OCI-LY1 (cell line): Measurements from ENCODE around the gene DYNLT2.

ENCODE experiments used
- H2AFZ ChIP-seq: fragments of 200-600 bp; sonication (generic), shearing (Covaris generic); 2 replicates; pipeline ENCODE4 v1.6.0; 2014; ENCODE audit warnings: antibody characterized with exemption, mild to moderate bottlenecking, low read length
- H3F3A ChIP-seq: fragments of 200-600 bp; sonication (generic), shearing (Covaris generic); 2 replicates; pipeline ENCODE4 v1.6.0; 2014; ENCODE audit warnings: mild to moderate bottlenecking, antibody characterized with exemption, low read length, moderate library complexity; ENCODE audit not compliant: insufficient read depth
- H3K27ac ChIP-seq: fragments of 200-600 bp; sonication (generic); 2 replicates; pipeline ENCODE4 v1.5.1; 2014; ENCODE audit warnings: low read length, mixed run types, mild to moderate bottlenecking, low read depth; ENCODE audit not compliant: poor library complexity, severe bottlenecking
- H3K27me3 ChIP-seq: fragments of 200-600 bp; sonication (generic); 2 replicates; pipeline ENCODE4 v1.6.0; 2014; ENCODE audit warnings: antibody characterized with exemption, mild to moderate bottlenecking, low read length, moderate library complexity; ENCODE audit not compliant: insufficient read depth
- H3K36me3 ChIP-seq: fragments of 200-600 bp; sonication (generic); 2 replicates; pipeline ENCODE4 v1.6.1; 2014; ENCODE audit warnings: mild to moderate bottlenecking, antibody characterized with exemption, low read length, moderate library complexity, mixed read lengths; ENCODE audit not compliant: insufficient read depth
- H3K4me1 ChIP-seq: fragments of 200-600 bp; sonication (generic); 2 replicates; pipeline ENCODE4 v1.5.1; 2014; ENCODE audit warnings: mild to moderate bottlenecking, low read length, moderate library complexity; ENCODE audit not compliant: insufficient read depth, severe bottlenecking
- H3K4me2 ChIP-seq: fragments of 200-600 bp; sonication (generic), shearing (Covaris generic); 2 replicates; pipeline ENCODE4 v1.6.1; 2014; ENCODE audit warnings: low read length
- H3K4me3 ChIP-seq: fragments of 200-600 bp; sonication (generic); 2 replicates; pipeline ENCODE4 v1.5.1; 2014; ENCODE audit warnings: low read length, low read depth, mild to moderate bottlenecking, mixed read lengths; ENCODE audit not compliant: poor library complexity, severe bottlenecking
- H3K79me2 ChIP-seq: fragments of 200-600 bp; shearing (Covaris generic); 2 replicates; pipeline ENCODE4 v1.6.1; 2016; ENCODE audit warnings: mixed run types, low read length, mixed read lengths; ENCODE audit not compliant: insufficient read depth
- H3K9ac ChIP-seq: fragments of 200-600 bp; sonication (generic), shearing (Covaris generic); 2 replicates; pipeline ENCODE4 v1.6.1; 2014; ENCODE audit warnings: mild to moderate bottlenecking, low read length, mixed read lengths
- H3K9me2 ChIP-seq: fragments of 200-600 bp; sonication (generic), shearing (Covaris generic); 2 replicates; pipeline ENCODE4 v1.6.1; 2014; ENCODE audit warnings: low read depth, mild to moderate bottlenecking, low read length, mixed read lengths
- H3K9me3 ChIP-seq: fragments of 200-600 bp; shearing (Covaris generic); 2 replicates; pipeline ENCODE4 v1.6.1; 2014; ENCODE audit warnings: low read length, mixed read lengths
- H4K20me1 ChIP-seq: fragments of 200-600 bp; sonication (generic), shearing (Covaris generic); 2 replicates; pipeline ENCODE4 v1.6.0; 2016; ENCODE audit warnings: mild to moderate bottlenecking, low read length; ENCODE audit not compliant: insufficient read depth
- EZH2 ChIP-seq: fragments of 200-600 bp; sonication (generic), shearing (Covaris generic); IDR thresholded peaks from 2 replicates; pipeline ENCODE4 v1.8.0; 2017; ENCODE audit warnings: borderline replicate concordance, mixed run types, mild to moderate bottlenecking, antibody characterized with exemption, low read length, moderate library complexity, mixed read lengths
- TF ChIP-seq, protein P1 (sequence below): fragments of 200-600 bp; sonication (generic), shearing (Covaris generic); IDR thresholded peaks from 2 replicates; pipeline ENCODE4 v1.5.1; 2017; ENCODE audit warnings: mild to moderate bottlenecking, antibody characterized with exemption, low read length, moderate library complexity, mixed read lengths

The DYNLT2 gene

DNA sequence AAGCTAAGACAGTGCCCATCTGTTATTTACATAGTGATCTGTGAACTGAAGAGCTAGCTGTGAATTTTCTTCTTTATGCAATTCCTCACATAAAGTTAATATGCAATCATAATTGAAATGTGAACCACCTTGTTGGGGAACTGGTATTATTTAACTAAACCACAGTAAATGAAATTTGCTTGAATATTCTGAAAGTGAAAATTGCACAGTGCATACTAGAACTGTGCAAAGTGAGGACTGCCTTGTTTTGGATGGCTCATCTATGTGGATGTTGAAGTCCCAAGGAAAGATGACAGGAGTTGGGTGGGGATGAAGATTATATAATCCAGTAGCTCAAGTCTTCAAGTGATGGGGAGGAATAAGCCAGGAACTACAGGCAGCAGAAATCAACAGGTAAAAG is 21.4 kb downstream of the DYNLT2 start:
- H3K79me2 ChIP-seq = no peaks in the 10 kb centered on the region
- H3K4me3 ChIP-seq = no peak overlapping the region
- no peaks in the 10 kb centered on the region for H3K9me3 ChIP-seq
- H3K9me2 ChIP-seq = no peaks in the 10 kb centered on the region
- no peak overlapping the region for H3K4me2 ChIP-seq
- no peaks in the 10 kb centered on the region for H3K27me3 ChIP-seq
- H2AFZ ChIP-seq = no peak overlapping the region
- H3K4me1 ChIP-seq = peaks cover 10% of the 10 kb centered on the region
- H3K9ac ChIP-seq = no peak overlapping the region
- H3K27ac ChIP-seq = no peak overlapping the region
- 0 out of 2 replicates have a peak, but pooled peaks cover 3% of the 10 kb centered on the region for H3F3A ChIP-seq
- TF ChIP-seq EZH2 = no peak
- TF ChIP-seq, protein P1, sequence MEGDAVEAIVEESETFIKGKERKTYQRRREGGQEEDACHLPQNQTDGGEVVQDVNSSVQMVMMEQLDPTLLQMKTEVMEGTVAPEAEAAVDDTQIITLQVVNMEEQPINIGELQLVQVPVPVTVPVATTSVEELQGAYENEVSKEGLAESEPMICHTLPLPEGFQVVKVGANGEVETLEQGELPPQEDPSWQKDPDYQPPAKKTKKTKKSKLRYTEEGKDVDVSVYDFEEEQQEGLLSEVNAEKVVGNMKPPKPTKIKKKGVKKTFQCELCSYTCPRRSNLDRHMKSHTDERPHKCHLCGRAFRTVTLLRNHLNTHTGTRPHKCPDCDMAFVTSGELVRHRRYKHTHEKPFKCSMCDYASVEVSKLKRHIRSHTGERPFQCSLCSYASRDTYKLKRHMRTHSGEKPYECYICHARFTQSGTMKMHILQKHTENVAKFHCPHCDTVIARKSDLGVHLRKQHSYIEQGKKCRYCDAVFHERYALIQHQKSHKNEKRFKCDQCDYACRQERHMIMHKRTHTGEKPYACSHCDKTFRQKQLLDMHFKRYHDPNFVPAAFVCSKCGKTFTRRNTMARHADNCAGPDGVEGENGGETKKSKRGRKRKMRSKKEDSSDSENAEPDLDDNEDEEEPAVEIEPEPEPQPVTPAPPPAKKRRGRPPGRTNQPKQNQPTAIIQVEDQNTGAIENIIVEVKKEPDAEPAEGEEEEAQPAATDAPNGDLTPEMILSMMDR = no peak
- no peaks in the 10 kb centered on the region for H3K36me3 ChIP-seq
- no peaks in the 10 kb centered on the region for H4K20me1 ChIP-seq

DNA sequence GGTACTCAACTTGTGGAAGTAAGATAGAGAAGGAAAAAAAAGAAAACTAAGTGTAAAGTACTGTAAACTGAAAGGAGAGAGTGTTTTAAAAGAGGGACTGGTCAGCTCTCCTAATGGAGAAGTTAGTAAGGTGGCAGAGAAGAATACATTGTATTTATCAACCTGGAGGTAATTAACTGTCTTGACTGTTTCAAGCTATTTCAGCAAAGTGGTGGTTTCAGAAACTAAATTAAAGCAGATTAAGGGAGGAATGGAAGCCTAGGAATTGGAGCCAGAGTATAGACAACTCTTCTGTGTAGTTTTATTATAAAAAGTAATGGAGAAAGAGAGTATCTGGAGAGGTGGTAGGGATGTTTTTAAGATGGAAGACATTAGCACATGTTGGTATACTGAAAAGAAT is 24.4 kb downstream of the DYNLT2 start:
- no peaks in the 10 kb centered on the region for H4K20me1 ChIP-seq
- no peak overlapping the region for H3K9ac ChIP-seq
- no peaks in the 10 kb centered on the region for H3K9me2 ChIP-seq
- no peak overlapping the region for H3K27ac ChIP-seq
- peaks cover 21% of the 10 kb centered on the region for H3K4me1 ChIP-seq
- peaks cover 11% of the 10 kb centered on the region for H3K79me2 ChIP-seq
- no peaks in the 10 kb centered on the region for H3K9me3 ChIP-seq
- H2AFZ ChIP-seq = no peak overlapping the region
- 0 out of 2 replicates have a peak, but pooled peaks cover 3% of the 10 kb centered on the region for H3F3A ChIP-seq
- no peak overlapping the region for H3K4me3 ChIP-seq
- TF ChIP-seq EZH2 = no peak
- TF ChIP-seq, protein P1 = no peak
- H3K27me3 ChIP-seq = no peaks in the 10 kb centered on the region
- H3K36me3 ChIP-seq = no peaks in the 10 kb centered on the region
- H3K4me2 ChIP-seq = no peak overlapping the region

DNA sequence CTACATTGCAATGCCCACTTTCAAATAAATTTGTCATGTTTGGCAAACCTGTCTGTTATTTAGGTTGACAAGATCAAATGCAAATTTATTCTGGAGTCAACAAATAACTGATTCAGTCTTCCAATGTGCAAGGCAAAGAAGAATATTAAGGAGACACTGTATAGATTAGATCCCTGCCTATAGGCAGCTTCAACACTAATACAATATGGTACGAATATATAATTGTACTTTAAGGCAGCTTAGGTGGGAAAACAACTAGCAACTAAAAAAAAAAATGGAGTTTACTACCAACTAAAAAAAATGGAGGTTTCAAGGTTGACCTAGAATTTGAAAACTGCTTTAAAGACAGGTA is 25.3 kb downstream of the DYNLT2 start:
- Histone ChIP-seq H3F3A (0 out of 2 replicates have a peak, but pooled peaks cover 3% of the 10 kb centered on the region), H3K9ac (no peak overlapping the region), H3K27me3 (no peaks in the 10 kb centered on the region), H3K9me3 (no peaks in the 10 kb centered on the region), H3K36me3 (no peaks in the 10 kb centered on the region), H3K27ac (no peak overlapping the region), H3K4me1 (peaks cover 30% of the 10 kb centered on the region), H3K4me3 (no peak overlapping the region), H2AFZ (no peak overlapping the region), H3K79me2 (peaks cover 20% of the 10 kb centered on the region), H3K4me2 (peak overlapping the region; percentile 91; the same call in 1 of the 2 replicates), H4K20me1 (no peaks in the 10 kb centered on the region), H3K9me2 (no peaks in the 10 kb centered on the region)
- no peak for TF ChIP-seq EZH2
- TF ChIP-seq, protein P1 = no peak
